Measurements from ENCODE around the gene NCBP2.

NCBP2 gene

GRCh38 chr3:196903740-196904139 is 38.6 kb downstream of the NCBP2 start:
- DNase-seq, result no peak
- in situ Hi-C loops (cut with HindIII; ENCODE audit: low pct_ligation_motif_present, low pct_unique_long_range_greater_than_20kb, low sequenced_read_pairs), result no loop called here

GRCh38 chr3:196902296-196902695 is 40.0 kb downstream of the NCBP2 start:
- in situ Hi-C loops (cut with HindIII; ENCODE audit: low pct_ligation_motif_present, low pct_unique_long_range_greater_than_20kb, low sequenced_read_pairs), result no loop called here

GRCh38 chr3:196901768-196902167 is 40.6 kb downstream of the NCBP2 start:
- DNase-seq, result no peak
- in situ Hi-C loops (cut with HindIII; ENCODE audit: low pct_ligation_motif_present, low pct_unique_long_range_greater_than_20kb, low sequenced_read_pairs), result no loop called here

More at GRCh38 chr3:196902296-196902695, 40.0 kb downstream of the NCBP2 start:
- no peak for DNase-seq

- in situ Hi-C loops (cut with HindIII; ENCODE audit: low pct_ligation_motif_present, low pct_unique_long_range_greater_than_20kb, low sequenced_read_pairs), result no loop called here
- no peak for DNase-seq
Measured at GRCh38 chr3:196896229-196896628, 46.1 kb downstream of the NCBP2 start.

GRCh38 chr3:196894557-196895295 is 47.6 kb downstream of the NCBP2 start:
- in situ Hi-C loops (cut with HindIII; ENCODE audit: low pct_ligation_motif_present, low pct_unique_long_range_greater_than_20kb, low sequenced_read_pairs), result no loop called here
- DNase-seq, result no peak

GRCh38 chr3:196889844-196890708 is 52.3 kb downstream of the NCBP2 start:
- in situ Hi-C loops (cut with HindIII; ENCODE audit: low pct_ligation_motif_present, low pct_unique_long_range_greater_than_20kb, low sequenced_read_pairs), result no loop called here
- DNase-seq, result no peak

- in situ Hi-C loops (cut with HindIII; ENCODE audit: low pct_ligation_motif_present, low pct_unique_long_range_greater_than_20kb, low sequenced_read_pairs), result no loop called here
- no peak for DNase-seq
Measured at GRCh38 chr3:196886144-196886543, 56.2 kb downstream of the NCBP2 start.
